Ectodermal cell (in vitro differentiated cells): ENCODE data around the gene EPN2.
"Not testable (repeated sequence)": the region's sequence is repeated elsewhere in the genome, so short reads cannot be mapped to it uniquely, and the experiment has no call there.

ENCODE experiments used
- H3K27ac ChIP-seq: 2 replicates; pipeline ENCODE4 v1.7.0; 2013; ENCODE audit warnings: mild to moderate bottlenecking, low read depth, low read length; ENCODE audit not compliant: insufficient read depth, poor library complexity, severe bottlenecking
- H3K27me3 ChIP-seq: 2 replicates; pipeline ENCODE4 v1.7.0; 2013; ENCODE audit warnings: mild to moderate bottlenecking, low read length; ENCODE audit not compliant: insufficient read depth, control insufficient read depth, poor library complexity, severe bottlenecking
- H3K36me3 ChIP-seq: one replicate; pipeline ENCODE4 v1.7.0; 2013; ENCODE audit warnings: low read length; ENCODE audit not compliant: control insufficient read depth, insufficient read depth
- H3K4me1 ChIP-seq: one replicate; pipeline ENCODE4 v1.7.0; 2013; ENCODE audit warnings: low read length; ENCODE audit not compliant: control insufficient read depth, insufficient read depth
- H3K4me3 ChIP-seq: 2 replicates; pipeline ENCODE4 v1.7.0; 2013; ENCODE audit warnings: low read depth, low read length, control low read depth; ENCODE audit not compliant: insufficient read depth
- H3K9me3 ChIP-seq: 2 replicates; pipeline ENCODE4 v1.7.0; 2013; ENCODE audit warnings: mild to moderate bottlenecking, low read length, moderate library complexity; ENCODE audit not compliant: control insufficient read depth
- WGBS, 2 experiments: methylation state at CpG; one replicate each; pipeline ENCODE4 v1.1.7; 2013; ENCODE audit warnings: missing lambda C conversion rate in 2 of 2; 5-methylcytosine and 5-hydroxymethylcytosine counted together

The EPN2 gene

DNA sequence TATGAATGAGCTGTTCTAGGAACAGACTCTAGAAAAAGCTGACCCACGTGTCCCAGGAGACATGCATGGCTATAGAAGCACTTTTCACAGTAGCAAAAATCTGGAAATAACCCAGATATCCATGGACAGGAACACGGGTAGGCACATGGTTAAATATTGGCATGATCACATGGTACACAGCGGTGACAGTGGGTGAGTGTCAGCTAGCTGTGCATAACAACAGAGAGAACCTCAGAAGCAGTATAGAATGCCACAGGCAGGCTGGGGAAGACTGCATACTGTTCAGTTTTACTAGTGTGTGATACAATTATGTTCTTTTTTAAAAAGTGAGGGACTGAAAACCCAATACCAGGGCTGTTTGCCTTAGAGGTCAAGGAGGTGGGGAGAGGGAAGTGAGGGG lies 31.4 kb downstream of the EPN2 start:
- H3K4me3 ChIP-seq = no peak overlapping the region
- no peak overlapping the region for H3K27ac ChIP-seq
- no peaks in the 10 kb centered on the region for H3K9me3 ChIP-seq
- no peaks in the 10 kb centered on the region for H3K27me3 ChIP-seq
- 91 to 93% methylated on average over 3 of the region's 3 CpGs for WGBS, 2 experiments
- H3K4me1 ChIP-seq = peaks cover 20% of the 10 kb centered on the region
- H3K36me3 ChIP-seq = peaks cover 2% of the 10 kb centered on the region

DNA sequence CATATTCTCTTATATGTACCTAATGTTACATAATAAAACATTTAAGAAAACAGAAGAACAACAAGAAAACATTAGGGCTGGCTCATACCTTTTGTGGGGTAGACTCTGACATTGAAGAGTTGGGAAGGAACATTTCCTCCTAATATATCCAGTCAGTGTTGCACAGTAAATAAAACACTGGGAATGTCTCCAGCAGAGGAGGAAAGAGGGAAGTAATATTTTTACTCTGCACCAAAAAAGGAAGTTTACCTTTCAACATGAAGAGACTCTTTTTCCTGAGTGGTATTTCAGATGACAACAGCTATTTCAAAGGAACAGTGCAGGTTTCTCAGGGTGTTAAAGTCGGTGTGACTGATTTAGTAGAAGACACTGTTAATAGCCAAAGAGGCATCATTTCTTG lies 31.9 kb downstream of the EPN2 start:
- H3K9me3 ChIP-seq = no peaks in the 10 kb centered on the region
- WGBS, 2 experiments = 79 to 88% methylated on average over 1 of the region's 1 CpG
- no peak overlapping the region for H3K4me3 ChIP-seq
- H3K27me3 ChIP-seq = no peaks in the 10 kb centered on the region
- no peak overlapping the region for H3K27ac ChIP-seq
- H3K36me3 ChIP-seq = peaks cover 3% of the 10 kb centered on the region
- H3K4me1 ChIP-seq = peaks cover 20% of the 10 kb centered on the region

- no peak overlapping the region for H3K27ac ChIP-seq
- H3K4me3 ChIP-seq = no peak overlapping the region
- no peaks in the 10 kb centered on the region for H3K27me3 ChIP-seq
- 74 to 79% methylated on average over 3 of the region's 3 CpGs for WGBS, 2 experiments
- peaks cover 20% of the 10 kb centered on the region for H3K4me1 ChIP-seq
- H3K9me3 ChIP-seq = no peaks in the 10 kb centered on the region
- peaks cover 3% of the 10 kb centered on the region for H3K36me3 ChIP-seq
Observed at GRCh38 chr17:19269641-19270040, 32.5 kb downstream of the EPN2 start.

DNA sequence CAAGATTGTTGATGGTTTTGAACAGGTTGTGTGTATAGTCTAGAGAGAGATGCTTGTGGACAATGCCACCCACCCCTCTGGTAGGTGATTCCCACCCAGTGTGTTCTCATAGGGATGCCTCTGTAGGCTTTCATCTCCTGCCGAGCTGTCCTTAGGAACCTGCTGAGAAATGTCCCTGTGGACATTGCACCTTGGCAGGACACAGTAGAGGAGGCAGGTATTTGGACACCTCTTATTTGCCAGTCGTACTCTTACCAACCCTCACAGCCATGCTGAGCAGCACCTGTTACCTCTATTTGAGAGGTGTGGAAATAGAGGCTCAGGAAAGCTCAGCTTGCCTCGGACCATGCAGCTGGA lies 33.2 kb downstream of the EPN2 start:
- Histone ChIP-seq H3K9me3 (no peaks in the 10 kb centered on the region), H3K4me1 (peaks cover 20% of the 10 kb centered on the region), H3K4me3 (no peak overlapping the region), H3K36me3 (peaks cover 3% of the 10 kb centered on the region), H3K27ac (no peak overlapping the region), H3K27me3 (no peaks in the 10 kb centered on the region)
- 86 to 92% methylated on average over 3 of the region's 3 CpGs for WGBS, 2 experiments

- Histone ChIP-seq H3K36me3 (peaks cover 3% of the 10 kb centered on the region), H3K27ac (no peak overlapping the region), H3K9me3 (no peaks in the 10 kb centered on the region), H3K4me3 (no peak overlapping the region), H3K4me1 (peaks cover 20% of the 10 kb centered on the region), H3K27me3 (no peaks in the 10 kb centered on the region)
- WGBS, 2 experiments = 89 to 90% methylated on average over 13 of the region's 13 CpGs
Observed at GRCh38 chr17:19270704-19271611, 33.8 kb downstream of the EPN2 start.

DNA sequence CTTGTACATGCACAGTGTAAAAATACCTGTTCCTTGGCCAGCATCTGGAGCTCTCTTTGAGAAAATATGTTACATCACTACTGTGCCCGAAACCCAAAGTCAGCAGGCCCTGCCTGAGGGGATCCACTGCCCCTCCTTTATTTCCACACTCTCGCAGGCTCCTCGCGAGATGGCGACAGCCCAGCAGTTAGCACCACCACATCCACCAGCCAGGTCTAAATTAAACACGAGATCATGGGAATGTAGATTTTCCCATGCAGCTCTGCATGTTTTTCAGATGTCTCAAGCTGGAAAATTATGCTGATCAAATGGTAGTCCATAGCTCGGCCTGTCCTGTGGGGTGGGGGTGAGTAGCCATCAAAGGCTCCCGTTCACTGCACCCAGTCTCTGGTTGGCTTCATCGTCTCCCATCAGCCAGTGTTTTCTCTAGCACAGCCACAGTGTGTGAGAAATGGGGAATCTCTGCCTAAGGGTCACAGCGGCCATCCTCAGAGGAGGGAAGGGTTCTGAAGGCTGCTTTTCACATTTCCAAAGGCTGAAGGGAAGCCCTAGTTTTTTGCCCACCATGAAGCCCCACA lies 34.7 kb downstream of the EPN2 start:
- H3K9me3 ChIP-seq = no peaks in the 10 kb centered on the region
- no peaks in the 10 kb centered on the region for H3K27me3 ChIP-seq
- WGBS, 2 experiments = 93 to 95% methylated on average over 10 of the region's 10 CpGs
- no peak overlapping the region for H3K4me3 ChIP-seq
- peaks cover 3% of the 10 kb centered on the region for H3K36me3 ChIP-seq
- peaks cover 20% of the 10 kb centered on the region for H3K4me1 ChIP-seq
- no peak overlapping the region for H3K27ac ChIP-seq

- peaks cover 3% of the 10 kb centered on the region for H3K36me3 ChIP-seq
- H3K27me3 ChIP-seq = no peaks in the 10 kb centered on the region
- WGBS, 2 experiments = 95% methylated on average over 7 of the region's 7 CpGs
- H3K4me1 ChIP-seq = peaks cover 20% of the 10 kb centered on the region
- H3K9me3 ChIP-seq = no peaks in the 10 kb centered on the region
- H3K27ac ChIP-seq = no peak overlapping the region
- no peak overlapping the region for H3K4me3 ChIP-seq
Observed at GRCh38 chr17:19273731-19274130, 36.6 kb downstream of the EPN2 start.

- 94 to 98% methylated on average over 3 of the region's 3 CpGs for WGBS, 2 experiments
- H3K4me3 ChIP-seq = no peak overlapping the region
- H3K36me3 ChIP-seq = peaks cover 3% of the 10 kb centered on the region
Observed at GRCh38 chr17:19274893-19275292, 37.7 kb downstream of the EPN2 start.

GRCh38 chr17:19275457-19276127 lies 38.4 kb downstream of the EPN2 start:
- Histone ChIP-seq H3K4me3 (no peak overlapping the region), H3K4me1 (peaks cover 14% of the 10 kb centered on the region), H3K9me3 (no peaks in the 10 kb centered on the region), H3K36me3 (peaks cover 3% of the 10 kb centered on the region), H3K27me3 (no peaks in the 10 kb centered on the region), H3K27ac (no peak overlapping the region)
- WGBS, 2 experiments = 93 to 95% methylated on average over 3 of the region's 3 CpGs

More at GRCh38 chr17:19274893-19275292, 37.7 kb downstream of the EPN2 start:
- H3K27ac ChIP-seq = no peak overlapping the region
- no peaks in the 10 kb centered on the region for H3K9me3 ChIP-seq
- H3K27me3 ChIP-seq = no peaks in the 10 kb centered on the region
- H3K4me1 ChIP-seq = peaks cover 17% of the 10 kb centered on the region

DNA sequence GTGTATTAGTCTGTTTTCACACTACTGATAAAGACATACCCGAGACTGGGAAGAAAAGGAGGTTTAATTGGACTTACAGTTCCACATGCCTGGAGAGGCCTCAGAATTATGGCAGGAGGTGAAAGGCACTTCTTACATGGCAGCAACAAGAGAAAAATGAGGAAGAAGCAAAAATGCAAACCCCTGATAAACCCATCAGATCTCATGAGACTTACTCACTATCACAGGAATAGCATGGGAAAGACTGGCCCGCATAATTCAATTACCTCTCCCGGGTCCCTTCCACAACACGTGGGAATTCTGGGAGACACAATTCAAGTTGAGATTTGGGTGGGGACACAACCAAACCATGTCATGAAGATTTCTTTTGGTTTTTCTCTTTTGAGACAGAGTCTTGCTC lies 41.1 kb downstream of the EPN2 start:
- H3K36me3 ChIP-seq, H3K4me1 ChIP-seq, H3K27ac ChIP-seq, H3K27me3 ChIP-seq, H3K4me3 ChIP-seq, H3K9me3 ChIP-seq: not testable (repeated sequence)
- 96% methylated on average over 4 of the region's 4 CpGs for WGBS, 2 experiments
